Loucy (cell line): ENCODE data around the gene GASK1A.

Source experiments
- H2AFZ ChIP-seq: fragments of 200-600 bp; sonication (generic); 2 replicates; pipeline ENCODE4 v1.6.0; 2016; ENCODE audit warnings: antibody characterized with exemption, mild to moderate bottlenecking, low read length, moderate library complexity
- H3F3A ChIP-seq: fragments of 200-600 bp; 2 replicates; pipeline ENCODE4 v1.6.0; 2016; ENCODE audit warnings: antibody characterized with exemption, low read depth, mild to moderate bottlenecking
- H3K27me3 ChIP-seq: fragments of 200-600 bp; sonication (generic); 2 replicates; pipeline ENCODE4 v1.6.1; 2014; ENCODE audit warnings: low read length, mild to moderate bottlenecking; ENCODE audit not compliant: insufficient read depth, poor library complexity, severe bottlenecking
- H3K36me3 ChIP-seq: fragments of 200-600 bp; sonication (generic); 2 replicates; pipeline ENCODE4 v1.6.1; 2016; ENCODE audit warnings: low read length; ENCODE audit not compliant: insufficient read depth
- H3K4me1 ChIP-seq: fragments of 200-600 bp; sonication (generic); 2 replicates; pipeline ENCODE4 v1.5.1; 2014; ENCODE audit warnings: low read length, mild to moderate bottlenecking; ENCODE audit not compliant: insufficient read depth, poor library complexity, severe bottlenecking
- H3K4me2 ChIP-seq: fragments of 200-600 bp; sonication (generic); 2 replicates; pipeline ENCODE4 v1.6.0; 2014; ENCODE audit warnings: antibody characterized with exemption, low read length, low read depth, mild to moderate bottlenecking; ENCODE audit not compliant: poor library complexity, severe bottlenecking
- H3K4me3 ChIP-seq: fragments of 200-600 bp; sonication (generic); 2 replicates; pipeline ENCODE4 v1.5.1; 2014; ENCODE audit warnings: low read length, mild to moderate bottlenecking, mixed read lengths; ENCODE audit not compliant: poor library complexity, severe bottlenecking
- H3K79me2 ChIP-seq: fragments of 200-600 bp; sonication (generic); 2 replicates; pipeline ENCODE4 v1.6.1; 2014; ENCODE audit warnings: low read length; ENCODE audit not compliant: insufficient read depth
- H3K9ac ChIP-seq: fragments of 200-600 bp; sonication (generic); 2 replicates; pipeline ENCODE4 v1.6.0; 2014; ENCODE audit warnings: mild to moderate bottlenecking, low read depth, low read length, moderate library complexity; ENCODE audit not compliant: poor library complexity, severe bottlenecking
- H3K9me2 ChIP-seq: fragments of 200-600 bp; sonication (generic); replicated peaks from 2 replicates; pipeline ENCODE4 v1.6.1; 2016; ENCODE audit warnings: low read depth, low read length, mixed read lengths
- H3K9me3 ChIP-seq: fragments of 200-600 bp; sonication (generic); 2 replicates; pipeline ENCODE4 v1.6.1; 2014; ENCODE audit warnings: mild to moderate bottlenecking, antibody characterized with exemption, low read length, low read depth; ENCODE audit not compliant: insufficient read depth
- H4K20me1 ChIP-seq: fragments of 200-600 bp; sonication (generic); 2 replicates; pipeline ENCODE4 v1.6.0; 2014; ENCODE audit warnings: antibody characterized with exemption, low read length, mild to moderate bottlenecking; ENCODE audit not compliant: insufficient read depth, poor library complexity, severe bottlenecking
- CTCF ChIP-seq: fragments of 200-600 bp; sonication (generic); conservative IDR thresholded peaks from 2 replicates; pipeline ENCODE4 v1.5.1; 2014; ENCODE audit warnings: mild to moderate bottlenecking, antibody characterized with exemption, low read length
- EZH2phosphoT487 ChIP-seq: fragments of 200-600 bp; IDR thresholded peaks from 2 replicates; pipeline ENCODE4 v1.6.1; 2018; ENCODE audit warnings: antibody characterized with exemption, mild to moderate bottlenecking, moderate library complexity, borderline replicate concordance

The GASK1A gene

GRCh38 chr3:43094381-43094780, 115.3 kb downstream of the GASK1A start:
- H4K20me1 ChIP-seq = no peaks in the 10 kb centered on the region
- no peaks in the 10 kb centered on the region for H3K79me2 ChIP-seq
- H3K9me2 ChIP-seq = no peaks in the 10 kb centered on the region
- no peak overlapping the region for H3K4me3 ChIP-seq
- H3K4me2 ChIP-seq = no peak overlapping the region
- no peaks in the 10 kb centered on the region for H3K9me3 ChIP-seq
- no peaks in the 10 kb centered on the region for H3K36me3 ChIP-seq
- no peaks in the 10 kb centered on the region for H3K27me3 ChIP-seq
- no peak overlapping the region for H3K9ac ChIP-seq
- no peaks in the 10 kb centered on the region for H3F3A ChIP-seq
- H2AFZ ChIP-seq = no peak overlapping the region
- no peak for TF ChIP-seq CTCF
- TF ChIP-seq EZH2phosphoT487 = no peak
- H3K4me1 ChIP-seq = no peaks in the 10 kb centered on the region

GRCh38 chr3:43094851-43095250, 115.7 kb downstream of the GASK1A start:
- Histone ChIP-seq H3K4me1 (no peaks in the 10 kb centered on the region), H3K9me3 (no peaks in the 10 kb centered on the region), H3F3A (no peaks in the 10 kb centered on the region), H3K9ac (no peak overlapping the region), H3K36me3 (no peaks in the 10 kb centered on the region), H2AFZ (no peak overlapping the region), H4K20me1 (no peaks in the 10 kb centered on the region), H3K9me2 (no peaks in the 10 kb centered on the region), H3K79me2 (no peaks in the 10 kb centered on the region), H3K27me3 (no peaks in the 10 kb centered on the region), H3K4me3 (no peak overlapping the region), H3K4me2 (no peak overlapping the region)
- TF ChIP-seq EZH2phosphoT487 (no peak), CTCF (no peak)

GRCh38 chr3:43095370-43095769, 116.3 kb downstream of the GASK1A start:
- no peaks in the 10 kb centered on the region for H3K79me2 ChIP-seq
- H3K4me3 ChIP-seq = no peak overlapping the region
- no peak overlapping the region for H2AFZ ChIP-seq
- no peak overlapping the region for H3K9ac ChIP-seq
- H3K4me2 ChIP-seq = no peak overlapping the region
- TF ChIP-seq EZH2phosphoT487 (no peak), CTCF (no peak)
- no peaks in the 10 kb centered on the region for H3K27me3 ChIP-seq
- no peaks in the 10 kb centered on the region for H4K20me1 ChIP-seq
- no peaks in the 10 kb centered on the region for H3K9me3 ChIP-seq
- no peaks in the 10 kb centered on the region for H3K36me3 ChIP-seq
- no peaks in the 10 kb centered on the region for H3K9me2 ChIP-seq
- H3F3A ChIP-seq = no peaks in the 10 kb centered on the region
- H3K4me1 ChIP-seq = no peaks in the 10 kb centered on the region
